ENCODE measurements around the gene POLG.

Gene POLG

GRCh38 chr15:89356634-89357298, 22.1 kb upstream of the POLG start:
- DNase-seq (ENCODE audit: low read depth, low spot score), result no peak

- no peak for DNase-seq (ENCODE audit: low read depth, low spot score)
These were observed 19.4 kb upstream of the POLG start for GRCh38 chr15:89353991-89354390.

GRCh38 chr15:89352476-89352875, 17.9 kb upstream of the POLG start:
- DNase-seq (ENCODE audit: low read depth, low spot score), result no peak

GRCh38 chr15:89349206-89349558, 14.6 kb upstream of the POLG start:
- no peak for DNase-seq (ENCODE audit: low read depth, low spot score)

GRCh38 chr15:89346516-89347231, 12.1 kb upstream of the POLG start:
- DNase-seq (ENCODE audit: low read depth, low spot score), result no peak

- DNase-seq (ENCODE audit: low read depth, low spot score), result no peak
These were observed 10.6 kb upstream of the POLG start for GRCh38 chr15:89345248-89345647.

GRCh38 chr15:89342840-89343239, 8.2 kb upstream of the POLG start:
- DNase-seq (ENCODE audit: low read depth, low spot score), result no peak

GRCh38 chr15:89341316-89342005, 6.8 kb upstream of the POLG start:
- DNase-seq (ENCODE audit: low read depth, low spot score), result no peak

GRCh38 chr15:89340573-89340972, 5.9 kb upstream of the POLG start:
- DNase-seq (ENCODE audit: low read depth, low spot score), result no peak

GRCh38 chr15:89338036-89338435, 3.4 kb upstream of the POLG start:
- no peak for DNase-seq (ENCODE audit: low read depth, low spot score)

GRCh38 chr15:89335298-89336041, 846 bp upstream of the POLG start:
- peak; percentile 5 for DNase-seq (ENCODE audit: low read depth, low spot score)

- DNase-seq (ENCODE audit: low read depth, low spot score), result no peak
These were observed 590 bp downstream of the POLG start for GRCh38 chr15:89333959-89334509.

GRCh38 chr15:89333011-89333860, 1.4 kb downstream of the POLG start:
- no peak for DNase-seq (ENCODE audit: low read depth, low spot score)

GRCh38 chr15:89332446-89332845, 2.2 kb downstream of the POLG start:
- DNase-seq (ENCODE audit: low read depth, low spot score), result no peak

GRCh38 chr15:89330881-89331595, 3.6 kb downstream of the POLG start:
- no peak for DNase-seq (ENCODE audit: low read depth, low spot score)

- DNase-seq (ENCODE audit: low read depth, low spot score), result no peak
These were observed 4.5 kb downstream of the POLG start for GRCh38 chr15:89330119-89330518.

GRCh38 chr15:89329329-89330084, 5.1 kb downstream of the POLG start:
- no peak for DNase-seq (ENCODE audit: low read depth, low spot score)

- DNase-seq (ENCODE audit: low read depth, low spot score), result no peak
These were observed 6.0 kb downstream of the POLG start for GRCh38 chr15:89328398-89329254.

- DNase-seq (ENCODE audit: low read depth, low spot score), result no peak
These were observed 7.5 kb downstream of the POLG start for GRCh38 chr15:89327113-89327512.

Data from iPS DF 19.7 (cell line).